HG02798 (cell line): ENCODE results near the gene ZSWIM7.
"Not testable (repeated sequence)": the region's sequence is repeated elsewhere in the genome, so short reads cannot be mapped to it uniquely, and the experiment has no call there.

Experiments
- ATAC-seq: cut with Tn5 transposase; IDR thresholded peaks from one replicate; pipeline ENCODE4 v1.9.1; 2021; ENCODE audit warnings: mild to moderate bottlenecking; ENCODE audit not compliant: unreplicated experiment, poor library complexity

The ZSWIM7 gene

GRCh38 chr17:15936481-15936880 lies 63.0 kb downstream of the ZSWIM7 start:
- not testable (repeated sequence) for ATAC-seq

GRCh38 chr17:15935891-15936290 lies 63.6 kb downstream of the ZSWIM7 start:
- ATAC-seq: no peak

GRCh38 chr17:15934866-15935265 lies 64.6 kb downstream of the ZSWIM7 start:
- ATAC-seq: no peak

- ATAC-seq: no peak
These were observed 68.1 kb downstream of the ZSWIM7 start for GRCh38 chr17:15931394-15931793.

- no peak for ATAC-seq
These were observed 69.1 kb downstream of the ZSWIM7 start for GRCh38 chr17:15930426-15930825.

GRCh38 chr17:15929941-15930340 lies 69.6 kb downstream of the ZSWIM7 start:
- no peak for ATAC-seq

- ATAC-seq: no peak
These were observed 71.2 kb downstream of the ZSWIM7 start for GRCh38 chr17:15928286-15928785.
